Raji (cell line): ENCODE data around the gene MOB3C.

Source experiments
- POLR2A ChIP-seq: IDR thresholded peaks from 2 replicates; pipeline ENCODE4 v1.6.1; 2011; ENCODE audit warnings: low read depth, low read length, control low read depth; ENCODE audit not compliant: insufficient read depth

MOB3C gene

GRCh38 chr1:46616277-46617107 is at the start of gene MOB3C:
Gene MOB3C, minus strand, starts transcription at chr1:46616811. Its CDS starts 3,490 bp downstream, at chr1:46613321.
- TF ChIP-seq POLR2A, result peak; percentile 58

DNA sequence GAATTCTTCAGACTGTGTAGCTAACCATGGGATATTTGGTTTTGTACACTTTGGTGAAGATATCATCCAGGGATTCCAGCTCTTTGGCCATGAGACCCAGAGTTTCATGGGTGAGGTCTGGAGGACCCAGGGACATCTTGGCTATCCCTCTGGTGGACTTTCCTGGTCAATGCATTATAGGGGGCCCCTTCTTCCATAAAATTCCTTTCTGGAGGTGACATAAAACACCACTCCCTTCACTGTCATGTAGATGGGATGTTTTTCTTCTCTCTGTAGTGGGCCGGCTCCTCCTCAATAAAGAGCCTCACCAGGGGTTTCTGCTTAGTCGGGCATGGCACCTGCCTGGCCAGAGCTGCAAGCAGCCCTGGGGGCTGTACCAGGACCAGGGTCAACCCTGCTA is 49.4 kb upstream of the MOB3C start:
- no peak for TF ChIP-seq POLR2A

DNA sequence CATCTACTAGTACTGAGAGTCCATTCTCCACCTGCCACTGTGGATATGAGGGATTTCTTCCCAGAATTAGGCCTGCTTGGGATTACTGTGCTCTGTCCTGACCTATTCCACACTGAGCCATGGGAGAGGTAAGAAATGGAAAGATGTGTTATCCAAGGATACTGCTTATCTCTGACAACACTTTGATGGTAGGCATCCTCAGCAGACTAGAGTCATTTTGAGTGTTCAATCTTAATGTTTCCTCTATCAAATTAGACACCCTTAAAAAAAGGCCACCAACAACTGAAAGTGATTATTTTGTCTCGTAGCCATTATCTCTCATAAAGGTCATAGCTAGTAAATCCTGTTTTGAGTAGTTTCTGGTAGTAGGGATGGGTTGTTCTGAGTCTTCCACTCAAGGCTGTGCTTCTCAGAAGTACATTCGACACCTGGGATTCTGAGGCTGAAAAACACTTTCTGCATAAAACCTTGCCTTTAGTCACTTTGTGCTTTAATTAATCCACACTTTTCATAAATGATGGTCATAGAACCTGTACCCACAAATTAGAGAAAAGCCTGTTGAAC is 42.8 kb upstream of the MOB3C start:
- no peak for TF ChIP-seq POLR2A

DNA sequence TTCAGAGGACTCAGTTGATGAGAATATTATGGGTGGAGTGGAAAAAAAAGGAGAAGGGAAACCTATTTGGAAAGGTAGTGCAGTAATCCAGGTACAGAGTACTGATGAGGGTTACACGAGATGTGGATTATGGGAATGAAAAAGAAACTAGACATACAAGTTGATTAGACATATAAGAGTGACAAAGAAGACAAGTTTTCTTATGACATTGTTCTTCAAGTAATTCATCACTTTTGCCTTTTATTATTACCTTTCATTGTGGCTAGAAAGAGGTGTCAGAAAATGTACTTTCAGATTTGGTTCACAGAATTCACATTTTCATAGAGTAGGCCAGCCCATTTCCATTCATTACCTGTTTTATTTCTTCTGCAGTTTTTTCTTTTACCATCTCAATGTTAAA is 41.2 kb upstream of the MOB3C start:
- TF ChIP-seq POLR2A, result no peak

DNA sequence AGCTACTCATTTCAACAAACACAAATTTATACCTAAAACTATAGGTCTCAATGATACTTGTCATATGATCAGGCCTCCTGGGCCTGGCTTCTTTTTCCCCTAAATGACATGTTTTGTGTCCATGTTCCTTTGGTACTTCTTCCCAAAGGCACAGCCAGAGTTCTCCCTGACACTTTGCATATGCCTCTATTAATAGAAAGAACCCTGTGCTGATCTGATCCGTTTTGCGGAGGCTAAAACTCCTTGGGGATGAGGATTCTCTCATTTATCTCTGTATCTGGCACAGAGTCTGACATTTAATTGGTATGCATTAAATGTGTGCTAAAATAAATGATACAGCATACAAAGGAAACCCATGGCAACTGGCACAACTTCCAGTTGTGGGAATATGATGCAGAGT is 40.0 kb upstream of the MOB3C start:
- no peak for TF ChIP-seq POLR2A

GRCh38 chr1:46655848-46656247 is 39.2 kb upstream of the MOB3C start:
- no peak for TF ChIP-seq POLR2A

GRCh38 chr1:46654012-46654411 is 37.4 kb upstream of the MOB3C start:
- TF ChIP-seq POLR2A, result no peak

DNA sequence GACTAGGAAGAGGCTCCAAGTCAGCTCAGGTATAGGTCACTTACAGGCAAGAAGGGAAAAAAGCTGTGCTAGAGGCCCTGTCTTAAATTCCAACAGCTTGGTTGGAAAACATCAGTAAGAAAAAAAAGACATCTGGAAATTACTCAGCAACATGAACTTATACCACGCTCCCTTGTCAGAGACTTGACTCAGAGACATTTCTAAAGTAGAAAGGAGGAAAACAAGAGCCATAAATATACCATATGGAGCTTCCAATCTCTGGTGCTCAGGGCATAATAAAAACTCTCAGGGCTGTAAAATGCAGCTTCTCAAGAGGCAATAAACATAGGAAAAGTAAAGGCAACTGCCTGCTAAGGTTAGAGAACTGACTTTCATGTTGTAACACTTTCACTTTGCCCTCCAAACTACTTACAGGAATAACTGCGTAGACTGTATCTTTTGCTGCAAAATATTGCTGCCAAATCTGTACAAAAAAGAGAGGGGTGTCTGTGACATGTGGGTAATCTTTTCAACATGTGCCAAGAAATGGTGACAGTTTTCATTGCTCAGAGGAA is 36.9 kb upstream of the MOB3C start:
- TF ChIP-seq POLR2A, result no peak

- TF ChIP-seq POLR2A, result no peak
Observed at GRCh38 chr1:46652321-46653100, 35.9 kb upstream of the MOB3C start.

DNA sequence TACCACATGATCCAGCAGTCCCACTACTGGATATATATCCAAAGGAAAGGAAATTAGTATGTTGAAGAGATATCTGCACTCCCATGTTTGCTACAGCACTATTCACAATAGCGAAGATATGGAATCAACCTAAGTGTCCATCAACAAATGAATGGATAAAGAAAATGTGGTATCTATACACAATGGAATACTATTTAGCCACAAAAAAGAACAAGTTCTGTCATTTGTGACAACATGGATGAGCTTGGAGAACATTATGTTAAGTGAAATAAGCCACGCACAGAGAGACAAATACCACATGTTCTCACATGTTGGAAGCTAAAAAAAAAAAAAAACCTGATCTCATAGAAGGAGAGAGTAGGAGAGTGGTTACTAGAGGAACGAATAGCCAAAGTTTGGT is 33.9 kb upstream of the MOB3C start:
- no peak for TF ChIP-seq POLR2A

DNA sequence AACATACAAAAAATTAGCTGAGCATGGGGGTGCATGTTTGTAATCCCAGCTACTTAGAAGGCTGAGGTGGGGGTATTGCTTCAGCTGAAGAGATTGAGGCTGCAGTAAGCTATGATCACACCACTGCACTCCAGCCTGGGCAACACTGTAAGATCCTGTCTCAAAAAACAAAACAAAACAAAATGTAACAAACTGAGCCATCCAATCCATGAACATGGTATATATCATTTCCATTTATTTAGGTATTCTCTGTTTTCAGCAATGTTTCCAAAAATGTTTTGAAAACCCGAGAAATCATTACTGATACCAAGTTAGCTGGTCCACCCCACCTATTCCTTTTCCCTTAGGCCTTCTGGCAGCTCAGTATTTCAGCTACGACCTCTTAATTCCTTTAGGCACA is 33.2 kb upstream of the MOB3C start:
- no peak for TF ChIP-seq POLR2A

DNA sequence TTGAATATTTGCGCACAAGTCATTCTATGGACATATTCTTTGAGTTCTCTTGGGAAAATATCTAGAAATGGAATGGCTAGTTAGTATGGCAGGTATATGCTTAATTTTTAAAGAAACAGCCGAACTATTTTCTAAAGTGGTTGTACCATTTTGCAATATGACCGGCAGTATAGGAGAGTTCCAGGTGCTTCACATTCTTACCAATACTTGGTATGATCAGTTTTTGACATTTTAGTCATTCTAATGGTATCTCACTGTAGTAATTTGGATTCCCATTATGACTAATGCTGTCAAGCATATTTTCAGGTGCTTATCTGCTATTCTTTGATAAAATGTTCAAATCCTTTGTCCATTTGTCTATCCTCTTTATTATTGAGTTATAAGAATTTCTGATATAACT is 31.0 kb upstream of the MOB3C start:
- no peak for TF ChIP-seq POLR2A

DNA sequence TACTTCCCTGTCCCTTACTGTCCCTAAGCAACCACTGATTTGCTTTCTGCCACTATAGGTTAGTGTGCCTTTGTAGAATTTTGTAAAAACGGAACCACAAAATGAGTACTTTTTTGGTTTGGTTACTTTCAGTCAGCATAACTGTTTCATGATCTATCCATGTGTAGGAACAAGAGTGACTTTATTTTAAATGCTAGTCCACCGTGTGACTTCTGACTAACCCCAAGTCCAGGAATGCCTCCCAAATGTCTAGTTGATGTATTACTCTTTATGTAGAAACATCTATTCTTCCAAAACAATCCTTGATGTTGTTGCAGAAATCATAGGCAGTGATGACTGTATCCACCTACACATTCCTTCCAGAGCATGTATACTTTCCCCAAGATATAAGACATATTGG is 30.2 kb upstream of the MOB3C start:
- TF ChIP-seq POLR2A, result no peak

DNA sequence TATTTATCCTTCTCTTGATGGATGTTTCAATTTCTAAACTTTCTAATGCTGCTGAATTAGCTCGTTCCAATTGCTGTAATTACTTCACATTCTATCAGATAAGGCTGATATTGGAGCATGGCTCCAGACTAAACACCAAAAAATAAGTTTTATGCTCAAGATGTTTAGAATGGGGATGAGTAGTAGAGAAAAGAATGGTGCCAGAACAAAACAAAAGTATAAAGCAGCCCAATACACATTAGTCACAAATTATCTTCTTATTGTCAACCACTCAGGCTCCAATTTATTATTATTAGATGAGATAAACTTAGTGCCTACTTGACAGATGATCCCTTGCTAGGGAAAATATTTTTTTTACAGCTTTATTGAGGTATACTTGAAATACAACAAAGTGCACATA is 29.7 kb upstream of the MOB3C start:
- no peak for TF ChIP-seq POLR2A

DNA sequence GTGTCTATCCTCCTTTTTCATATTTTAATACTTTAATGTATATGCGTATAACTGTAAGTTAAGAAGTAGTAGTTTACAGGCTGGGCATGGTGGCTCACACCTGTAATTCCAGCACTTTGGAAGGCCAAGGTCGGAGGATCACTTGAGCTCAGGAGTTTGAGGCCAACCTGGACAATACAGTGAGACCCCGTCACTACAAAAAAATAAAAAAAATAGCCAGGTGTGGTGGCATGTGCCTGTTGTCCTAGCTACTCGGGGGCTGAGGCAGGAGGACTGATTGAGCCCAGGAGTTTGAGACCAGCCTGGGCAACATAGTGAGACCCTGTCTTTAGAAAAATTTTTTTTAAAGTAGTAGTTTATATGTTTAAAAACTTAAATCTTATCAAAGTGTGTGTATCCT is 29.2 kb upstream of the MOB3C start:
- TF ChIP-seq POLR2A, result no peak

- no peak for TF ChIP-seq POLR2A
Observed at GRCh38 chr1:46643368-46643775, 26.8 kb upstream of the MOB3C start.
